ENCODE data around the gene SAMD11. TPM values are rescaled to one million over a fixed set of nuclear protein-coding genes. Genes with fewer than 3 reads are reported as not detected.
"Not testable (repeated sequence)": the region's sequence is repeated elsewhere in the genome, so short reads cannot be mapped to it uniquely, and the experiment has no call there.

The SAMD11 gene
- polyA plus RNA-seq, 2 of the 4 experiments (the other 2 are of a cell fraction) = 22.4 to 52.8 TPM

GRCh38 chr1:944341-945325 is 20.9 kb downstream of the SAMD11 start:
- H3K9me3 ChIP-seq = no peaks in the 10 kb centered on the region
- WGBS (ENCODE audit: missing lambda C conversion rate) = 28% methylated on average over 20 of the region's 28 CpGs
- peak overlapping the region; percentile 100 for H3K4me2 ChIP-seq
- TF ChIP-seq RNF2 (IDR thresholded peaks at IDR 0.05; ENCODE audit: borderline replicate concordance, low read depth) = no peak
- peak in 1 of 2 experiments; percentile 59; a peak in 1 of 5 replicates for TF ChIP-seq EP300 (IDR thresholded peaks at IDR 0.05)
- TF ChIP-seq JUN (IDR thresholded peaks at IDR 0.05) = peak; percentile 73 to 76; a peak in 4 of 5 replicates
- TF ChIP-seq MYC (IDR thresholded peaks at IDR 0.05; ENCODE audit: borderline replicate concordance, low read length) = no peak
- peak; percentile 38; the same call in 1 of the 3 replicates for TF ChIP-seq BCL3 (IDR thresholded peaks at IDR 0.05)
- TF ChIP-seq GATA3 (IDR thresholded peaks at IDR 0.05; ENCODE audit: borderline replicate concordance) = peak; percentile 13; the same call in 1 of the 2 replicates
- peak; percentile 58; the same call in 1 of the 2 replicates for TF ChIP-seq MAX (IDR thresholded peaks at IDR 0.05)
- peak; percentile 35 for TF ChIP-seq PBX3 (IDR thresholded peaks at IDR 0.05)
- TF ChIP-seq, protein P1, sequence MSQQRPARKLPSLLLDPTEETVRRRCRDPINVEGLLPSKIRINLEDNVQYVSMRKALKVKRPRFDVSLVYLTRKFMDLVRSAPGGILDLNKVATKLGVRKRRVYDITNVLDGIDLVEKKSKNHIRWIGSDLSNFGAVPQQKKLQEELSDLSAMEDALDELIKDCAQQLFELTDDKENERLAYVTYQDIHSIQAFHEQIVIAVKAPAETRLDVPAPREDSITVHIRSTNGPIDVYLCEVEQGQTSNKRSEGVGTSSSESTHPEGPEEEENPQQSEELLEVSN (IDR thresholded peaks at IDR 0.05; ENCODE audit: borderline replicate concordance, low read depth) = peak; percentile 57; the same call in 1 of the 2 replicates
- ChIA-PET CTCF (interaction anchor here (0.8 to 8.1 kb wide), 3 partner anchors 10 to 38 kb away, joined by 3 to 84 read pairs (median 6); no protein-coding TSS in a partner anchor), POLR2A (interaction anchor here (1.2 to 1.8 kb wide), 2 partner anchors 14 to 32 kb away, joined by 3 to 7 read pairs; partner anchors contain the start of gene NOC2L)
- ATAC-seq = peak in 1 of 2 experiments; percentile 7; a peak in 3 of 6 replicates
- peak overlapping the region; percentile 100 for H3K27ac ChIP-seq
- peaks cover 49% of the 10 kb centered on the region for H3K4me1 ChIP-seq
- no peak for FAIRE-seq
- DNase-seq (ENCODE audit: low read depth in 1 of 2, low spot score in 1 of 2) = peak in 1 of 2 experiments; percentile 78
- peak overlapping the region; percentile 71; the same call in 2 of the 3 replicates for H3K4me3 ChIP-seq

- Histone ChIP-seq H3K9me3 (no peaks in the 10 kb centered on the region), H3K4me3 (no peak overlapping the region), H3K4me2 (no peak overlapping the region; the same call in 2 of the 3 replicates), H3K4me1 (peaks cover 41% of the 10 kb centered on the region), H3K27ac (peak overlapping the region; percentile 100; a peak in 5 of 6 replicates)
- DNase-seq (ENCODE audit: low read depth in 1 of 2, low spot score in 1 of 2) (no peak), FAIRE-seq (no peak), ATAC-seq (no peak)
- ChIA-PET CTCF (interaction anchor here (0.8 to 8.1 kb wide), 4 partner anchors 17 to 40 kb away, joined by 3 to 84 read pairs (median 6); no protein-coding TSS in a partner anchor), POLR2A (interaction anchor here (1.2 kb wide), 1 partner anchor 13 kb away, joined by 3 read pairs; the partner anchor contains the start of gene NOC2L)
- 91% methylated on average over 11 of the region's 29 CpGs for WGBS (ENCODE audit: missing lambda C conversion rate)
- TF ChIP-seq JUN (IDR thresholded peaks at IDR 0.05) (peak in 1 of 2 experiments; percentile 0; a peak in 1 of 5 replicates), PHF8 (IDR thresholded peaks at IDR 0.05; ENCODE audit: borderline replicate concordance, low read depth) (no peak), EP300 (IDR thresholded peaks at IDR 0.05) (no peak), NR3C1 (IDR thresholded peaks at IDR 0.05) (no peak)
Measured at GRCh38 chr1:945688-946556, 22.2 kb downstream of the SAMD11 start.

- 93% methylated on average over 13 of the region's 13 CpGs for WGBS (ENCODE audit: missing lambda C conversion rate)
- DNase-seq (ENCODE audit: low read depth in 1 of 2, low spot score in 1 of 2); H3K4me2 ChIP-seq; POLR2A ChIA-PET; H3K27ac ChIP-seq; H3K9me3 ChIP-seq; ATAC-seq; FAIRE-seq; H3K4me3 ChIP-seq: not testable (repeated sequence)
- CTCF ChIA-PET = interaction anchor here (0.8 to 1.7 kb wide), 3 partner anchors 35 to 41 kb away, joined by 3 to 8 read pairs (median 3); no protein-coding TSS in a partner anchor
- H3K4me1 ChIP-seq = peaks cover 36% of the 10 kb centered on the region
Measured at GRCh38 chr1:946811-947210, 23.1 kb downstream of the SAMD11 start.
